NCI-H2081 (cell line): Measurements from ENCODE around the gene MAX.
A peak's percentile ranks its signal among the peaks of the same experiment; 100 is the strongest.

ENCODE experiments used
- DNase-seq, 2 experiments: peaks; one replicate each; lab custom pipeline; 2025; lab: John Stamatoyannopoulos, UW

The MAX gene

GRCh38 chr14:65072937-65073336 is 29.4 kb downstream of the MAX start:
- no peak for DNase-seq

GRCh38 chr14:65072256-65072655 is 30.1 kb downstream of the MAX start:
- no peak for DNase-seq

GRCh38 chr14:65071544-65071943 is 30.8 kb downstream of the MAX start:
- DNase-seq: no peak

DNA sequence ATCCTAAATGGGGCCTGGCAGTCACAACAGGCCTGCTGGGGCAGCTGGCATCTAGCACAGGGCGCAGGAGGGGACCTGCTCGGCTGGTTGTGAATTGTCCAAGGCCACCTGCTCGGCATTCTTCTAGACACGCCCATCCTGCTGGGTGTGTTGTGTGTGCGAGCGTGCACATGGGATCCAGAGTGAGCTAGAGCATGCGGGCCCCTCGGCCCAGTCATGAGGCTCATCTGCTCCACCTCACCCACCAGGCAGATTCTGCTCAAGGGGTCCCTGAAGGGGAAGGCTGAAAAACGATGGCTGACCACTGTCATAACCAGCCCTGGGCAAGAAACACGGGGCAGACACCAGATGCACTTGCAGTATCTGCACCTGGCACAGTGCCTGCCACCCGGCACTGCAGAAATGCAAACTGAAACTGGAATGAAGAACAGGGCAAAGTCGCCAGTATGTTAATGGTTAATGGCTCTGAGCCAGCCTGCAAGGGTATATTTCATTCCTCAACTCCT is 31.8 kb downstream of the MAX start:
- DNase-seq: peak; percentile 92 to 95

- no peak for DNase-seq
These were observed 32.4 kb downstream of the MAX start for GRCh38 chr14:65069874-65070413.

- no peak for DNase-seq
These were observed 36.6 kb downstream of the MAX start for GRCh38 chr14:65065719-65066118.

DNA sequence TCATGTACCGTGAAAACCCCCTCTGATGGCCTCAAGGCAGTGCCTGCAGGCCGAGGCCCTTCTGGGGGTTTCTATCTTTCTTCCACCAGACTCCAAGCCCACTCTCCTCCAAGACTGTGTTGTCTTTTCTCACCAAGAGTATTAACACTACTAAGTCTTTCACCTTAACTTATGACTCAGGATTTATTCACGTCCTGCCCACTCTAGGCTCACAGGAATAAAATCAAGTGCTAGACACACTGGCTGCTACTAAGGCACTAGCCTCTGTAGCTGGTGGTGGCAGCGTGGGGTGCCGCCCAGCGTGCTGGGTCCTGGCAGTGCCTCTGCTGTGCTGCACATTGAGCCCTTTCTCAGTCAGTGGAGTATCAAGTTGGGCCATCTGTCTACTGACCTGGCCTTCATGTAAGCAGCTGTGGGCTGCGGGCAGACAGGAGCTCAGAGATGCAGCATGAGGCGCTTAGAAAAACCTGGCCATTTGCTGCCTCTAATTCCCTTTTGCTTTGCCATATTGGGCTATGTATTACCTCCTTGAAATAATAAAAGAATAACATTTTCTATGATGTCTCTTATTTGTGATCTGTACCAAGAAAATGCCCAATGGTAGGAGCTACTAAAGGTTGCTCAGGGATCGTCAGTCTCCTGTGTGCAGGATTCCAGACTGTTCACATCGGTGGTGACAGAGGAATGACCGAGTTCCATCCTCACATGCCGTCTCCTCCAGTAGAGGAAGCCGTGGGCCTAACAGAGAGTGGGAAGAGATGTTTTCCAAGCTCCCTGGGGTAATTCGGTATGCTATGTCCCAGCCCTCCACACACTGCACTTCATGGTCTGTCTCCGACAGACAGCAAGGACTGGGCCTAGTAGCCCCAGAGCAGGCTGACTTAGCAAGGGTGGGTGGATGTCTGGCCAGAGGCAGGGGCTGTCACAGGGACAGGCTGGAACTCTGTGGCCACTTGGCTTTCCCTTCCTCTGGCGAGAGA is 39.9 kb downstream of the MAX start:
- DNase-seq: no peak

DNA sequence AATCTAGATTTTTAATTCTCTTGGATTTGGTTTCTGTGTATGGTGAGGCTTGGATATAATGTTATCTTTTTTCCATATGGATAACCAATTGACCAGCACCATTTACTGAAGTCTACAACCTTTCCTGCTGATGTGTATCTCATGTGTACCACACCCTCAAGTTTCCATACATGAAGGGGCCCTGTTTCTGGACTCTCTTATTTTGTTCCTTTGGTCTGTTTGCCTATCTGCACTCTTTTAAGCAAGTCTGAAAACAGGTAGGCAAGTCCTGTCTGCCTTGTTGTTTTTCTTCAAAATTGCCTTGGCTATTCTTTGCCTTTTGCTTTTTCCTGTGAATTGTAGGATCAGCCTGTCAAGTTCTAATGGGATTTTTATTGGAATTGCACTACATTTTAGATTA is 44.6 kb downstream of the MAX start:
- no peak for DNase-seq

DNA sequence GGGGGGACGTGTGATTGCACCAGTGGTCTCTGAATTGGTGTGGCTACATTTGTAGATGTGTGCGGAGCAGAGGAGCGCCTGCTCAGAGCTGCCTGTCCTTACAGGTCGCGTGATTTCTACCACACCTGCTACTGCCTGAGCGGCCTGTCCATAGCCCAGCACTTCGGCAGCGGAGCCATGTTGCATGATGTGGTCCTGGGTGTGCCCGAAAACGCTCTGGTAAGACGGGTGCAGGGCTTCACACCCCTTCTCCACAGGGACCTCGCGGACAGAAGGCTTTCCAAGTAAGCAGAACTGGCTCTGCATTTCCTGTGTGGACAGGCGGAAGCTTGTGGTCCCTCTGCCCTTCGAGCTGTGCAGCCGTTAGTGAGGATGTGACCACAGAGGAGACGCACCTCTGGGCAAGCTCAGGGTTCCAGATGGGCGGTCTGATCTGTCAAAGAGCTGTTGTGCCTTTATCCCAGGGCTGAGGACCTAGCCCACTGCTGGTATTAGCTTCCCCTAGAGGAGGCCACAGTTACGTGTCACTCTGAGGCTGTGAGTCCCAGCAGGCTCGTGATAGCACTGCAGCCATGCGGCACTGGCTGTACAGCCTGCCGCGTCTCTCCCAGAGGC is 47.7 kb downstream of the MAX start:
- DNase-seq: no peak

GRCh38 chr14:65053466-65053865 is 48.9 kb downstream of the MAX start:
- no peak for DNase-seq

- no peak for DNase-seq
These were observed 49.5 kb downstream of the MAX start for GRCh38 chr14:65052832-65053231.

DNA sequence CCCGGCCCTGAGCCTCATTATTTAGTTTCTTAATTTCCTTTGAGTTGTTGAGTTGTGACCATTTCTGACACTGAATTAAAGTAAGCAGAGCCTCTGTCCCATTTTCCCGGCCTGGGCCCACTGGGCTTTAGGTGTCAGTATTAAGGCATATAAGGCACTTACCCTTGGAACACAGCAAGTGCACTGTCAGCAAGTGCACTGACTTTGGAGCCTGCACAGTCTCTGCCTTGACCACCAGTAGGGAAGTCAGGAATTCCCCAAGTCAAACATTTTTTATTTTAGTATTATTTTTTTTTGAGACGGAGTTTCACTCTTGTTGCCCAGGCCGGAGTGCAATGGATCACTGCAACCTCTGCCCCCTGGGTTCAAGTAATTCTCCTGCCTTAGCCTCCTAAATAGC is 56.6 kb downstream of the MAX start:
- no peak for DNase-seq

- DNase-seq: no peak
These were observed 57.3 kb downstream of the MAX start for GRCh38 chr14:65045006-65045405.

DNA sequence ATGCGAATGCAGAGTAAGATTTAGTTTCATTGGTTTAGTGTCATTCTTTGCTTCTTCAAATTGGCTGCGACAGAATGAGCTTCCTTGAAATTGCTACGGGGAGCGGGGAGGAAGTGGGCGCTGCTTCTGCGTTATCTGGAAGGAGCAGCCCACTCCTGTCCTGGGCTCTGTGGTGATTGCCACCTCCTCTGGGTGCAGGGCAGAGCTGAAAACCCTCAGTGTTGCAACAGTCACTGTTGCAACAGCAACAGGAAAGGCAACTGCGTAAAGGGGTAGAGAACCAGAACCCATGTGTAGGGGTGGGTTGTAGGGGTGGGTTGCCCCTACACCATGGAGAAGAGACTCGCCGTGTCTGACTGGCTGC is 57.7 kb downstream of the MAX start:
- DNase-seq: no peak

- DNase-seq: no peak
These were observed 58.3 kb downstream of the MAX start for GRCh38 chr14:65043893-65044595.

- DNase-seq: no peak
These were observed 59.5 kb downstream of the MAX start for GRCh38 chr14:65042731-65043372.

- no peak for DNase-seq
These were observed 60.0 kb downstream of the MAX start for GRCh38 chr14:65042296-65042695.

DNA sequence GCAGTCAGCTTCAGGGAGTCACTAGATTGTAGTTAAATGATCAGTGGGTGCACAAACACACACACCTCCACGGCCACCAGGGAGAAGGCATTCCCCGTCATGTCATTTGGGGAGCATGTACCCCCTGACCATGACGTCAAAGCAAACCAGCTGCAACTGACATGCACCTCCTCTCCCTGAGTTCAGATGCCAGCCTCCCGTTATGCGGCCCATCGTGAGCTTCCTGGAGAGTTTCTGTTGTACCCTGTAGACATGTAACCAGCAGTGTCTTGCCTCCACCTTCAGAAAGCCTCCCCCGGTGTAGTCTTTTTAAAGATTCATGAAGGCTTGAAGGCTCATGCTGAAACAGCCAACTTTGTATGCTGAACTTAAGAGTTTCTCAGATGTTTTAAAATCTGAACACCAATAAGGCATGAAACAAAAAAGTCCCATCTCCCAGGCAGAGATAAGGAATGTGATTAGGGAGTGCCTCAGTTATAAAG is 60.8 kb downstream of the MAX start:
- no peak for DNase-seq

- DNase-seq: no peak
These were observed 61.5 kb downstream of the MAX start for GRCh38 chr14:65040666-65041433.

- no peak for DNase-seq
These were observed 63.4 kb downstream of the MAX start for GRCh38 chr14:65038966-65039365.

DNA sequence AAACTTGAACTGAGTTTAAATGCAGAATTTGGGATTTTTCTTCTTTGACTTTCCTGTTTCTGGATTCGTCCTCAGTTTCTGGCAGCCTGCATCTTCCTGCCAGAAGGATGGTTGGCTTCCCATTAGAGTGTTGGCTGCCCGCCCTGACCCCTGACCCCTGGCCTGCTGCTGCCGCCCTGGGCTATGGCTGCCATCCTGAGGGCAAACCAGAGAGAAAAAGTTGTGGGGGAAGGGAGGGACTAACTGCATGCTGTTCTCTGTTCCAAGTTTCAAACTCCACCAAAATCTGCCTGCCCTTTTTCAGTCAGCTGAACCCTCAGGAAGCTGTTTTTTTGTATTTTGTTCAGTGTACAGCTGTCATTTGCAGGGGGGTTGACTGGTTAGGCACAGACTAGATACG is 67.3 kb downstream of the MAX start:
- no peak for DNase-seq
